HG03175 (cell line): ENCODE measurements around the gene ITPRID1.
"Not testable (repeated sequence)": the region's sequence is repeated elsewhere in the genome, so short reads cannot be mapped to it uniquely, and the experiment has no call there.

ENCODE experiments used
- ATAC-seq: cut with Tn5 transposase; IDR thresholded peaks from one replicate; pipeline ENCODE4 v1.9.1; 2021; ENCODE audit warnings: mild to moderate bottlenecking, moderate library complexity; ENCODE audit not compliant: unreplicated experiment

ITPRID1 gene

GRCh38 chr7:31516680-31517502, 3.0 kb downstream of the ITPRID1 start:
- no peak for ATAC-seq

DNA sequence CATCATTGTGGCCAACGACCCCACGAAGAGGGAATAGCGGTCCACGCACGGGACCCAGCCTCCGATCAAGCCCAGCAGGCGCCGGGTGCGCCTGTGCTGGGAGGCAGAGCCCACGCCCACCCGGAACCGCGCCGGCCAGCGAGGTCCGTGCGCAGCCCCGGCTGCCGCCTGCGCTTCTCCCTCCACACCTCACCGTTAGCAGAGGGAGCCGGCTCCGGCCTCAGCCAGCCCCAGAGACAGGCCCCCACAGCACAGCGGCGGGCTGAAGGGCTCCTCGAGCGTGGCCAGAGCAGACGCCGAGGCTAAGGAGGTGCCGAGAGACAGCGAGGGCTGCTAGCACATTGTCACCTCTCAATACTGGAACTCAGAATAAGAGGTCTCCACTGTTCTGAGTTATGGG, 3.6 kb downstream of the ITPRID1 start:
- ATAC-seq, result no peak

- no peak for ATAC-seq
Measured at GRCh38 chr7:31518766-31519165, 4.9 kb downstream of the ITPRID1 start.

- ATAC-seq, result no peak
Measured at GRCh38 chr7:31521336-31522010, 7.6 kb downstream of the ITPRID1 start.

DNA sequence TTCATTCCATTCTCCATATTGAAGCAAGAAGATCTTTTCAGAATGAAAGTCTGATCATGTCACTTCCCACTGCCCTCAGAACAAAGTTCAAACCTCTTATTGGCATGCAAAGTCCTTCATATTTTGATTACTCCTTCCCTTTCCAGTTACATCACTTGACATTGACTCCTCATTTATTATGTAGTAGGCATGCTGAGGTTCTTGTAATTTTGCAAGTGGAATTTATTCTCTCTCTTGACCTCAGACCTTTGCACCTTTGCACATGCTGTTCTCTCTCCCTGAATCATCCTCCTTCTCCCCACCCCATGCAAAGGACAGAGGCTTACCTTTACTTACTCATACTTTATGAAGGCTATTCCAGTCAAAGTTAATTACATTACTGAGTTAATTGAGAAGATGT, 13.0 kb downstream of the ITPRID1 start:
- ATAC-seq, result no peak

DNA sequence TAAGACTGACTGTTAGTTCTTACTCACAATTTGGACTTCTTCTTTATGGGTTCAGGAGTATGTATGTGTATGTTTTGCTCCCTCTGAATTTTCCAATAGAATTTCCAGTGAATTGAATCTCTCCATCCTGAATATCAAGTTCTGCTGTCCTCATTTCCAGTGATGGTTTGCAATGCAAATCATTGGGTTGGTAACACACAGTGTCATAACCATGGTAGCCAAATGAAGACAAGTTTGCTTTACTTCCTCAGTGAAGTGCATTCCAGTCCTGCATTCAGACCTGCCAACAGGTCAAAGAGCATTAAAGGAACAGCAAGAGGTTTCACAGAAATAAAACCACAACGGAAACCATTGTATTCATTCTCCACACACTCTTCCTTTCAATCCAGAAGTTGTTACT, 15.2 kb downstream of the ITPRID1 start:
- no peak for ATAC-seq

GRCh38 chr7:31540651-31541185, 26.8 kb downstream of the ITPRID1 start:
- ATAC-seq, result not testable (repeated sequence)

- ATAC-seq, result no peak
Measured at GRCh38 chr7:31545549-31545948, 31.7 kb downstream of the ITPRID1 start.

GRCh38 chr7:31549611-31550010, 35.7 kb downstream of the ITPRID1 start:
- no peak for ATAC-seq

- ATAC-seq, result no peak
Measured at GRCh38 chr7:31550432-31550831, 36.5 kb downstream of the ITPRID1 start.

DNA sequence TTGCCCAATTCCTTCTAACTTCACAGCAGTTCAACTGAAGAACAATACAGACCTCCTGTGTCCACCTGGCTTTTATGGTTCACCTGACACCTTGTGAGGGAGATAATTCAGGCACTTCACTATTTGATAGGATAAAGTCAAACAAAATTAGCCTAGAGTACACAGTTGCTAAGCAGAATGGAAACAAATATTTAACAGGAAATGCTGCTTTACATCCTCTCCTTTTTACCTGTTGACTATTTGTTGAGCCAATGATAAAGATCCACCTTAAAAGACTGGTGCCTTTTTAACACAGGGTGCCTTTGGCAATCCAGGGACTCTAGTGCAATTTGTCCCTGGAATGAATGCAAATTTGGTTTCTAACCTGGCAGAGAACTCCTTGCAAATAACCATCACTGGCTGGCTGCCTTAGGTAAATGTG, 39.8 kb downstream of the ITPRID1 start:
- no peak for ATAC-seq

DNA sequence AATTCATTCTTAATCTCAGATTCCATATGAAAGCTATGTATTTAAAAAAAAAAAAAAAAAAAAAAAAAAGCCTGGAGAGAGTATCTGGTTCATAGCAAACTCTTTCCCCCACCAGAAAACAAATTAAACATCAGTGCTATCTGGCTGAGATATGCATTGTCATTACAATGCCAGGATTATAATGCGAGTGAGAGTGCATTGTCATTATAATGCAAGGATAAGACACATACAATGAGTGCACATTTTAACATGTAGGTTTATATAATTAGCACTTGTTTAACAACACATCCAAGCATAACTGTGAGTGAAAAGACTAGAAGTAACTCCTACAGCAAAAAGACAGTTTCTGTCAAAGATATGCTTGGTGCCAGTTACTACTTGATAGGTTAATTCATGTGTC, 48.1 kb downstream of the ITPRID1 start:
- ATAC-seq, result no peak

DNA sequence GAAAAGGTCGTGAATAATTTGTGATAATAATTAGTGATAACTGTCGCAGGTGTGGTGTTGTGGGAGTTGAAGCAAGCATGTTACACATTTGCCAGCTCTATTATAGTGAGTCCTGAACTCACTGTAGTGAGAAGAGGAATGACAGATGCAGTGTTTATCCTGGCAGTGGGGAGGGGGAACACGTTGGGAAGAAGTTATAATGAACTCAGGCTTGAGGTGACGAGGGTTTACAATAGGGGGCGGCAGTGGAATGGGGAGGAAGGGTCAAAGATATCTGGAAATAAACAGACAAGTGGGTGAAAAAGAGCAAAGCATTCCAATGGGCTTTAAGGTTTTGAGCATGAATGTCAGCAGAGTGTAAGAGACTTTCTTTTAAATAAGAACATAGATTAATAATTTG, 49.6 kb downstream of the ITPRID1 start:
- no peak for ATAC-seq

- no peak for ATAC-seq
Measured at GRCh38 chr7:31563951-31564350, 50.1 kb downstream of the ITPRID1 start.

- no peak for ATAC-seq
Measured at GRCh38 chr7:31564661-31565060, 50.8 kb downstream of the ITPRID1 start.

- ATAC-seq, result no peak
Measured at GRCh38 chr7:31569528-31569927, 55.6 kb downstream of the ITPRID1 start.

DNA sequence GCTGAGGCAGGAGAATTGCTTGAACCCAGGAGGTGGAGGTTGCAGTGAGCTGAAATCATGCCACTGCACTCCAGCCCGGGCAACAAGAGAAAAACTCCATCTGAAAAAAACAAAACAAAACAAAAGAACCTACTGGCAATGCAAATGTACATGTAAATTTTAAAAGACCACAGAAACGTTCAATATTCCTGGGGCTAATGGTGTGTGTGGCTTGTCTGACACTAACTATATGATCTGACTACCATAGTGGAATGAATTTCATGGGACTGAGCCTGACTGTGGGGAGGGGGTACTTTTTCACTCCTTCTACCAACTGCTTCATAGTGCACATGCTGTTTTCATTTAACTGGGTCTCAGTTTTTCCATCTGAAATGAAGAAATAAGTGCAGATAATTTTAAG, 69.6 kb downstream of the ITPRID1 start:
- ATAC-seq, result no peak

GRCh38 chr7:31583942-31584341, 70.1 kb downstream of the ITPRID1 start:
- ATAC-seq, result no peak

DNA sequence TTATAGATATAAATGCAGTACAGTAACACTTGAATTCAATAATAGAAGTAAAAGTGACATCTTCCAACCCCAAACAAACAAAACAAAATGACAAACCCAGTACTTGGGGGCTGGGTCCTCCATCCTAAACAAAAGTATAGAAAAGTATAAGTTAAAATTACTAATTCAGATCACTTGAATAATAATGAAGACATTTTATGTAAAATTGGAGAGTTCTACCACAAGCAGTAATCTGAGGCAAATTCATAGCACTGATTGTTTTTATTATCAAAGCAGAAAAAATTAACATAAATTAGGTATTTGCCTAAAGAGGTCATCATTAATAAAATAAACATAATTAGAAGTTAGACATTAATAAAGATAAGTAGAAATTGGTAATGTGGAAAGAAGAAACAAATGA, 81.5 kb downstream of the ITPRID1 start:
- ATAC-seq, result no peak

GRCh38 chr7:31602041-31602625, 88.2 kb downstream of the ITPRID1 start:
- no peak for ATAC-seq

GRCh38 chr7:31603046-31603445, 89.2 kb downstream of the ITPRID1 start:
- ATAC-seq, result no peak

- ATAC-seq, result no peak
Measured at GRCh38 chr7:31613604-31614003, 99.7 kb downstream of the ITPRID1 start.
